Amniotic epithelial cell (primary cell): ENCODE data around the gene AGAP1.

Source experiments
- DNase-seq: peaks from one replicate; pipeline ENCODE4 v3.0.0-alpha.2; 2010; ENCODE audit warnings: low read depth

Gene AGAP1

GRCh38 chr2:235493775-235494715 lies at the start of gene AGAP1:
AGAP1 (plus strand) TSS chr2:235494043.
- DNase-seq, result peak; percentile 76

GRCh38 chr2:235444101-235444597 lies 49.7 kb upstream of the AGAP1 start:
- no peak for DNase-seq

GRCh38 chr2:235445116-235445515 lies 48.7 kb upstream of the AGAP1 start:
- no peak for DNase-seq

- no peak for DNase-seq
Measured at GRCh38 chr2:235446082-235446481, 47.8 kb upstream of the AGAP1 start.

- peak; percentile 1 for DNase-seq
Measured at GRCh38 chr2:235447210-235447609, 46.6 kb upstream of the AGAP1 start.

GRCh38 chr2:235449568-235449967 lies 44.3 kb upstream of the AGAP1 start:
- DNase-seq, result no peak

- no peak for DNase-seq
Measured at GRCh38 chr2:235453605-235454151, 40.2 kb upstream of the AGAP1 start.

GRCh38 chr2:235458839-235459273 lies 35.0 kb upstream of the AGAP1 start:
- peak; percentile 47 for DNase-seq

- DNase-seq, result no peak
Measured at GRCh38 chr2:235460548-235461047, 33.2 kb upstream of the AGAP1 start.

GRCh38 chr2:235461763-235462414 lies 32.0 kb upstream of the AGAP1 start:
- no peak for DNase-seq

- no peak for DNase-seq
Measured at GRCh38 chr2:235462415-235462790, 31.4 kb upstream of the AGAP1 start.

- no peak for DNase-seq
Measured at GRCh38 chr2:235463893-235464292, 29.9 kb upstream of the AGAP1 start.

- peak; percentile 38 for DNase-seq
Measured at GRCh38 chr2:235467588-235467987, 26.3 kb upstream of the AGAP1 start.

- peak; percentile 49 for DNase-seq
Measured at GRCh38 chr2:235468978-235469655, 24.7 kb upstream of the AGAP1 start.

GRCh38 chr2:235471186-235471747 lies 22.6 kb upstream of the AGAP1 start:
- DNase-seq, result no peak

- no peak for DNase-seq
Measured at GRCh38 chr2:235472443-235472842, 21.4 kb upstream of the AGAP1 start.

GRCh38 chr2:235478609-235479008 lies 15.2 kb upstream of the AGAP1 start:
- DNase-seq, result no peak

- no peak for DNase-seq
Measured at GRCh38 chr2:235479604-235480003, 14.2 kb upstream of the AGAP1 start.

- DNase-seq, result no peak
Measured at GRCh38 chr2:235480614-235481013, 13.2 kb upstream of the AGAP1 start.

- DNase-seq, result no peak
Measured at GRCh38 chr2:235483313-235483712, 10.5 kb upstream of the AGAP1 start.

- DNase-seq, result no peak
Measured at GRCh38 chr2:235485362-235485761, 8.5 kb upstream of the AGAP1 start.

- DNase-seq, result no peak
Measured at GRCh38 chr2:235486729-235487128, 7.1 kb upstream of the AGAP1 start.
